ENCODE results near the gene DENND2A.

DENND2A gene

GRCh38 chr7:140611641-140612040 is 29.0 kb downstream of the DENND2A start:
- DNase-seq: no peak

DNA sequence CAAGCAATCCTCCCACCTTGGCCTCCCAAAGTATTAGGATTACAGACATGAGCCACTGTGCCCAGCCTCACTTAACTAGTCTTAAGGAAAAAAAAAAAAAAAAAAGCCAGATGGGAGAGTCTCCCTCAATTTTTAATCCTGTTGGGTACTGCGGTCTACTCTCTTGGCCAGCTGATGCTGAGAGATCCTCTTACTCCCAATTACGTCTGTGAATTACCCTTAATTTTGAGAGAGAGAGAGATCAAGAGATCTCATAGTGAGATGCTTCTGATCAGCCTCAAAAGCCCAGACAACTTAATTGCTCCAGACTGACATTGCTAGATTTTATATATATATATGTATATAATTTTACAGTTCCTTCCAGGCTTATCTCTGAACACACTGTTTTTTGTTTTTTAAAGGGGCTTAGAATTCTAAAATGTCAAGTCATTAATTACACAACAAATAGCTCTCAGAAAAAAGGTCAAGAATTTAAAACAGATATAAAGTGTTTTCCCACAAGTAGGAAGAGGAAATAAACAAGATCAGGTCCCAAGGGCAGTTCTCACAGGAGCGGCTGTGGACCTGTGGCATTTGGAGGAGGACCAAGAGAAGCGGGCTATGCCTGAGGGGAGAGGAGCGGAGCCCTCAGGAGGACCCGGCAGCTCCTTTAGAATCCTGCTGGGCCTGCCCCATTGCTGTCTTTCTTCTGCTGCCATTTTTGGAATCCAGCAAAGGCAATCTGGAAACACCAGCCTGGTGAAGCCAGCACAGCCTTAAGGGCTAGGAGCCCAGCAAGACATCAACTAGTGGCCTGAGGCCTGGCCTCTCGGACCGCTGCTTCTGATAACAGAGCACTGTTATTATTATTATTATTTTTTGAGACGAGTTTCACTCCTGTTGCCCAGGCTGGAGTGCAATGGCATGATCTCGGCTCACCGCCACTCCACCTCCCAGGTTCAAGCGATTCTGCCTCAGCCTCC is 30.1 kb downstream of the DENND2A start:
- no peak for DNase-seq

- no peak for DNase-seq
These were observed 31.0 kb downstream of the DENND2A start for GRCh38 chr7:140609646-140610045.

DNA sequence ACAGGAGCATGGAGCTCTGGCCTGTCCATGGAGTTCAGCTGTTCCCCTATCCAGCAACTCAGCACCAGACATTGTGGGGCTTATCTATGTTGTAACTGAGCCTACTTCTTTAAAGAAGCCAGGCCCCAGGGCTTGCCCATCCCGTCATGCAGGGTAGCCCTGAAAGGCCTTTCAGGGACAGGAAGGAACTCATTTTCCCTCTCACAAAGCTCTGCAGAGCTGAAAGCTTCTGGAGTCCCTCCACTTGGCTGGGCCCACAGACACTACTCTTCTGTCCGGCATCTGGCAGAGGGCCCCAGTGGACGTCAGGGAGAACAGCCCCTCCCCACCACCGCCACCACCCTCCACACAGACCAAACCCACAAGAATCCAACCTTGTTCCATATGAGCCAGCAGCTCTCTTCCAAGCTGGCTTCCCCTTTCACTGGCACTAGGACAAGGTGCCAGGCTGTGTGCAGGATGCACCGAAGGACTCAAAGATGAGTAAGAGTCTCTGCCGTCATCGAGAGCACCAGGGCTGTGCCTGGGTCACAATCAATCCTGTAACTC is 33.1 kb downstream of the DENND2A start:
- no peak for DNase-seq

GRCh38 chr7:140605337-140605736 is 35.3 kb downstream of the DENND2A start:
- peak; percentile 57 for DNase-seq

DNA sequence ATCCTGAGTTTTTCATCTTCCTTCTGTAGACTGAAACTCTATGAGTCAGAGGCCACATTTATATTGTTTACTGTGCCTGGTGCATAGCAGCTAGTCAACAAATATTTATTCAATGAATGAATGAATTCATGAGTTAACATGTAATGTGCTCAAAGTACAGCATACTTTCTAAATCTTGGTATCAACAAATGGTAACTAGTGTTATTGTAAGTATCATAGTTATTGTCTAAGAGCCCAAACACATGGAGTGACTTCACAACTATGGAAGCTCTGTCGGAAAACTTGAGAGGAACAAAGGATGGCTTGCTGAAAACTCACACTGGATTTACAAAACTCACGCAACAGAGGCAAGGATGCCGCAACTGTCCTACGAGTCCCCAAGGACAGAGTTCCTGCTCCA is 35.9 kb downstream of the DENND2A start:
- no peak for DNase-seq

DNA sequence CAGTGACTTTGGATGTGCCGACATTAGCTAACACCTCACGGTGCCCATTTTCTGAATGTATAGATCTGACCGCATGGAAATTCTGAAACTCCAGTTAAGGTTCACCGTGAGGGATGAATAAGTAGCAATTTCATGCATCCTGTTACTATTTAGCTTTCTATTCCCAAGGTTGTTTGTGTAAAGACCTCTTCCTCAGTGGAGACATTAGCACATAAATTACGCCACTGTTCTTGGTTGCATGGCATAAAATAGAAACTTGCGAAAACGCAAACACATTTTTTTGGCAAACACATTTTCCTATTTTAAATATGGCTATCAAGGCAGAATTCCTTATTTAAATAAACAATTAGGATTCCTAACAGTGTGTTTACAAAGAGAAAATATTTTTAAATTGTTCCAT is 36.5 kb downstream of the DENND2A start:
- no peak for DNase-seq

GRCh38 chr7:140601566-140602174 is 38.9 kb downstream of the DENND2A start:
- DNase-seq: no peak

- DNase-seq: no peak
These were observed 40.3 kb downstream of the DENND2A start for GRCh38 chr7:140600341-140600740.

DNA sequence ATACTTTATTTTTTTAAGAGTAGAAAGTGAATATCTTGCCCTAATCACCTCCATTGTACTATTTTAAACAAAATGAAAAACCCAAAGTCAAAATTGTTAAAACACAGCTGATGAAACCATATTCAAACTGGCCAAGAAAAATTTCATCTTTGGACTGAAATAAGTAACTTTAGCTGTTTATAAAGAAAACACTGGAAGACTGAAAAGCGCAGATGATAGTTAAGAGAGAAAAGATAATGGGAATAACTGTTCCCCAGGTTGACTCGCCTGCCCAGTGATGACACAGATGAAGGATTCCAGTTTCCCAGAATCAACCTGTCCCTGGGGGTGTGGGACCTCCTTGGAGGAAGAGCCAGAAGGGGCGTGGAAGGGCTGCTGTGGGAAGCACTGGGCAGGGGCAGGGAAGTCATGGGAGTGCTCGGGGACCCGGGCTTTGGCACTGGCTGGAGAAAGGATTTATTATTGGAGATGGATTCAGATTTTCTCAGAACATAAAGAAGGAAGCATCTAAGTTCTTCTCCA is 43.1 kb downstream of the DENND2A start:
- no peak for DNase-seq

- no peak for DNase-seq
These were observed 43.8 kb downstream of the DENND2A start for GRCh38 chr7:140596519-140597427.

DNA sequence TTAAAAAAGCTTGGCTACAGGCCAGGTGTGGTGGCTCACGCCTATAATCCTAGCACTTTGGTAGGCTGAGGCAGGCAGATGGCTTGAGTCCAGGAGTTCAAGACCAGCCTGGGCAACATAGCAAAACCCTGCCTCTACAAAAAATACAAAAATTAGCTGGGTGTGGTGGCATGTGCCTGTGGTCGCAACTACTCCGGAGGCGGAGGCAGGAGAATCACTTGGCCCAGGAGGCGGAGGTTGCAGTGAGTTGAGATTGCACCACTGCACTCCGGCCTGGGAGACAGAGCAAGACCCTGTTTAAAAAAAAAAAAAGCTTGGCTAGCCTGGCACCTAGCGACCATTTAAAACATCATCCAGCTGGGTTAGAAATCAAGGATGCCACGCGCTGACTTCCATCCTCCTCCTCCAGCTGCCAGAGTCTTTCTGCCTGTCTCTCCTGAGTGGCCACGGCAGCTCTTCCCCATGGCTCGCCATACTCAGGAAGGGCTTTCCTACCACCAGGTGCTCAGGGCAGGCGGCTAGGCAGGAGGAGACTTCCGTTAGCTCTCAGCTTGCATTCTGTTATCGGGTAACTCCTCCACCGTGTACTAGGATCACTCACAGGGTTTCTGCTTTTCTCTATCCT is 45.0 kb downstream of the DENND2A start:
- DNase-seq: no peak

DNA sequence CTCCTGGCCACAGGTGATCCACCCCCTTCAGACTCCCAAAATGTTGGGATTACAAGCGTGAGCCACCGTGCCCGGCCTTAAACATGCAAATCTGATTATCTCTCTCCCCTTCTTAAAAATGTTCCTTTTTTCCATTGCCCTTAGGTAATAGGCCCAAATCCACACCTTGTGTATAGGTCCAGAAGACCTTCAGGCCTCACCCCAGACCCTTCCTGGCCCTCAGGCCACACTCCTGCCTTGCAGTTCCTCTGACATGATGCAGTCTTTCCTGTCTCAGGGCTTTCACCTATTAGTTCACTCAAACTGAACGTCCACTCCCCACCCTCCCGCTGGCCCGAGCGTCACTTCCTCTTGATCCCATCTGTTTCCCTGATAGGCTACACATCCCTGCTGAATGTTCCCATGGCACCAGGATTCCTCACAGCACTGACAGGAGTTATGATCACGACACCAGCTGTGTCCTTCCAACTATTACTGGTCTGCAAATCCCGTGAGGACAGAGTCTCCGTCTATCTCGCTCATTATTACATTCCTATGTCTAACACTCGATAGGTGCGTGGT is 46.4 kb downstream of the DENND2A start:
- DNase-seq: no peak

GRCh38 chr7:140593672-140593982 is 47.0 kb downstream of the DENND2A start:
- DNase-seq: no peak

GRCh38 chr7:140592964-140593671 is 47.5 kb downstream of the DENND2A start:
- no peak for DNase-seq

- DNase-seq: no peak
These were observed 49.3 kb downstream of the DENND2A start for GRCh38 chr7:140591180-140591902.

GRCh38 chr7:140587243-140587642 is 53.4 kb downstream of the DENND2A start:
- DNase-seq: no peak

GRCh38 chr7:140586516-140586915 is 54.1 kb downstream of the DENND2A start:
- no peak for DNase-seq

GRCh38 chr7:140585333-140585732 is 55.3 kb downstream of the DENND2A start:
- no peak for DNase-seq

GRCh38 chr7:140584195-140584851 is 56.3 kb downstream of the DENND2A start:
- no peak for DNase-seq

Data from amniotic stem cell (primary cell).